ENCODE data around the gene PCBP4. TPM values are rescaled to one million over a fixed set of nuclear protein-coding genes. Genes with fewer than 3 reads are reported as not detected.

Gene PCBP4
- total RNA-seq, 1 donor from 2014 or later: 60.6 TPM

DNA sequence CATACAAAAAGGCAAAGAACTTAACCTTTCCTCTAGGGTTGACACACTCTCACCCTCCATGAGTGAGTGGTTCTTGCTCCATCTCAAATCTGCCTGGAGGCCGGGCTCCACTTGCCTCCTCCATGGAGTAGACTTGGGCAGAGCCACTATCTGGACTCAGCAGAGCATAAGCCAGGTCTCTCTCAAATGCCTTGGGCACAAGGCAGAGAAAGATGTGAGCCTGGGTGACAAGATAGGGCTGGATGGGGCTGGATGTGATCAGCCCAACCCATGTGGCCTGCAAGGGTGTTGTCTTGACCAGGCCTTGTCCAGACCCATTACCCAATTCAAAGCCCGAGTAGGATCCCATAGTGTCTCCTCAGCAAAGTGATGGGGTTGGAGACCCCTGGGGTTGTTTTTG is 32.6 kb upstream of the PCBP4 start:
- peaks cover 19% of the 10 kb centered on the region for H3K4me1 Mint-ChIP-seq (ENCODE audit: unreplicated experiment)
- H3K27me3 Mint-ChIP-seq (ENCODE audit: unreplicated experiment): peaks cover 19% of the 10 kb centered on the region
- TF ChIP-seq, protein P1, sequence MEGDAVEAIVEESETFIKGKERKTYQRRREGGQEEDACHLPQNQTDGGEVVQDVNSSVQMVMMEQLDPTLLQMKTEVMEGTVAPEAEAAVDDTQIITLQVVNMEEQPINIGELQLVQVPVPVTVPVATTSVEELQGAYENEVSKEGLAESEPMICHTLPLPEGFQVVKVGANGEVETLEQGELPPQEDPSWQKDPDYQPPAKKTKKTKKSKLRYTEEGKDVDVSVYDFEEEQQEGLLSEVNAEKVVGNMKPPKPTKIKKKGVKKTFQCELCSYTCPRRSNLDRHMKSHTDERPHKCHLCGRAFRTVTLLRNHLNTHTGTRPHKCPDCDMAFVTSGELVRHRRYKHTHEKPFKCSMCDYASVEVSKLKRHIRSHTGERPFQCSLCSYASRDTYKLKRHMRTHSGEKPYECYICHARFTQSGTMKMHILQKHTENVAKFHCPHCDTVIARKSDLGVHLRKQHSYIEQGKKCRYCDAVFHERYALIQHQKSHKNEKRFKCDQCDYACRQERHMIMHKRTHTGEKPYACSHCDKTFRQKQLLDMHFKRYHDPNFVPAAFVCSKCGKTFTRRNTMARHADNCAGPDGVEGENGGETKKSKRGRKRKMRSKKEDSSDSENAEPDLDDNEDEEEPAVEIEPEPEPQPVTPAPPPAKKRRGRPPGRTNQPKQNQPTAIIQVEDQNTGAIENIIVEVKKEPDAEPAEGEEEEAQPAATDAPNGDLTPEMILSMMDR (IDR thresholded peaks at IDR 0.05; ENCODE audit: unreplicated experiment): no peak
- H3K4me3 Mint-ChIP-seq (ENCODE audit: unreplicated experiment): no peak overlapping the region
- peaks cover 3% of the 10 kb centered on the region for H3K36me3 Mint-ChIP-seq (ENCODE audit: low read depth, unreplicated experiment)
- DNase-seq (ENCODE audit: low spot score): no peak
- no peak overlapping the region for H3K27ac Mint-ChIP-seq (ENCODE audit: unreplicated experiment)
- H3K9me3 Mint-ChIP-seq (ENCODE audit: unreplicated experiment): no peaks in the 10 kb centered on the region

GRCh38 chr3:51998774-51999173 is 31.5 kb upstream of the PCBP4 start:
- H3K4me1 Mint-ChIP-seq (ENCODE audit: unreplicated experiment): peaks cover 22% of the 10 kb centered on the region
- no peak for DNase-seq (ENCODE audit: low spot score)
- H3K4me3 Mint-ChIP-seq (ENCODE audit: unreplicated experiment): no peak overlapping the region
- TF ChIP-seq, protein P1 (IDR thresholded peaks at IDR 0.05; ENCODE audit: unreplicated experiment): no peak
- no peak overlapping the region for H3K27ac Mint-ChIP-seq (ENCODE audit: unreplicated experiment)
- peaks cover 19% of the 10 kb centered on the region for H3K27me3 Mint-ChIP-seq (ENCODE audit: unreplicated experiment)
- no peaks in the 10 kb centered on the region for H3K9me3 Mint-ChIP-seq (ENCODE audit: unreplicated experiment)
- peaks cover 10% of the 10 kb centered on the region for H3K36me3 Mint-ChIP-seq (ENCODE audit: low read depth, unreplicated experiment)

DNA sequence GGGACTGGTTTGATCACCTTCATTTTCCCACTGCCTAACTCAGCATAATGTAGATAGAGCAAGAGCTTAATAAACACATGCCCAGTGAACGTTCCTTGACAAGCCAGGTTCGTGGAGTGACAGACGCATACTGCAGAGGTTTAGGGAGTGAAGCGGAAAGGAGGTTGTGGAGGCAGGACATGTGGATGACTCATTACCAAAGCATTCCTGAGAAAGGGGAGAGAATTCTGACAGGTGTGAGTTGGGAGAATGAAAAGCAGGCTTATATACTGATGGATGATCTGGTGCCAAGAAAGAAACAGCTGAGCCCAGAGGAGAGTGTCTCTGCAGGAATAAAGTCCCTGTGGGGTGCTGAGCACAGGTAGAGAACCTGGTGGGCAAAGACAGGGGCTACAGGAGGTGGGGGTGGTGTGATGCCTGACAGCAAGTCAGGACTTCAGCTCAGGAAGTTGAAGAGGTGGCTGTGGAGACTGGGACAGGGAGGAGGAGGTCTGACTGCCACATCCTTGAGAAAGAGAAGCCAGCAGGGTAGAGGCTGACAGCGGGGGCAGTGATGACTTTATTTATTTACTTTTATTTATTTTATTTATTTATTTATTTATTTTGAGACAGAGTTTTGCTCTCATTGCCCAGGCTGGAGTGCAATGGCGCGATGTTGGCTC is 30.8 kb upstream of the PCBP4 start:
- peak overlapping the region; percentile 3 for H3K4me3 Mint-ChIP-seq (ENCODE audit: unreplicated experiment)
- TF ChIP-seq, protein P1 (IDR thresholded peaks at IDR 0.05; ENCODE audit: unreplicated experiment): no peak
- DNase-seq (ENCODE audit: low spot score): no peak
- peak overlapping the region; percentile 5 for H3K27ac Mint-ChIP-seq (ENCODE audit: unreplicated experiment)
- peaks cover 19% of the 10 kb centered on the region for H3K27me3 Mint-ChIP-seq (ENCODE audit: unreplicated experiment)
- peaks cover 10% of the 10 kb centered on the region for H3K36me3 Mint-ChIP-seq (ENCODE audit: low read depth, unreplicated experiment)
- H3K9me3 Mint-ChIP-seq (ENCODE audit: unreplicated experiment): no peaks in the 10 kb centered on the region
- H3K4me1 Mint-ChIP-seq (ENCODE audit: unreplicated experiment): peaks cover 22% of the 10 kb centered on the region

GRCh38 chr3:51997172-51997571 is 29.9 kb upstream of the PCBP4 start:
- DNase-seq (ENCODE audit: low spot score): no peak
- peaks cover 14% of the 10 kb centered on the region for H3K36me3 Mint-ChIP-seq (ENCODE audit: low read depth, unreplicated experiment)
- no peak overlapping the region for H3K27ac Mint-ChIP-seq (ENCODE audit: unreplicated experiment)
- peaks cover 24% of the 10 kb centered on the region for H3K4me1 Mint-ChIP-seq (ENCODE audit: unreplicated experiment)
- no peaks in the 10 kb centered on the region for H3K9me3 Mint-ChIP-seq (ENCODE audit: unreplicated experiment)
- peaks cover 17% of the 10 kb centered on the region for H3K27me3 Mint-ChIP-seq (ENCODE audit: unreplicated experiment)
- TF ChIP-seq, protein P1 (IDR thresholded peaks at IDR 0.05; ENCODE audit: unreplicated experiment): no peak
- H3K4me3 Mint-ChIP-seq (ENCODE audit: unreplicated experiment): peak overlapping the region; percentile 10

DNA sequence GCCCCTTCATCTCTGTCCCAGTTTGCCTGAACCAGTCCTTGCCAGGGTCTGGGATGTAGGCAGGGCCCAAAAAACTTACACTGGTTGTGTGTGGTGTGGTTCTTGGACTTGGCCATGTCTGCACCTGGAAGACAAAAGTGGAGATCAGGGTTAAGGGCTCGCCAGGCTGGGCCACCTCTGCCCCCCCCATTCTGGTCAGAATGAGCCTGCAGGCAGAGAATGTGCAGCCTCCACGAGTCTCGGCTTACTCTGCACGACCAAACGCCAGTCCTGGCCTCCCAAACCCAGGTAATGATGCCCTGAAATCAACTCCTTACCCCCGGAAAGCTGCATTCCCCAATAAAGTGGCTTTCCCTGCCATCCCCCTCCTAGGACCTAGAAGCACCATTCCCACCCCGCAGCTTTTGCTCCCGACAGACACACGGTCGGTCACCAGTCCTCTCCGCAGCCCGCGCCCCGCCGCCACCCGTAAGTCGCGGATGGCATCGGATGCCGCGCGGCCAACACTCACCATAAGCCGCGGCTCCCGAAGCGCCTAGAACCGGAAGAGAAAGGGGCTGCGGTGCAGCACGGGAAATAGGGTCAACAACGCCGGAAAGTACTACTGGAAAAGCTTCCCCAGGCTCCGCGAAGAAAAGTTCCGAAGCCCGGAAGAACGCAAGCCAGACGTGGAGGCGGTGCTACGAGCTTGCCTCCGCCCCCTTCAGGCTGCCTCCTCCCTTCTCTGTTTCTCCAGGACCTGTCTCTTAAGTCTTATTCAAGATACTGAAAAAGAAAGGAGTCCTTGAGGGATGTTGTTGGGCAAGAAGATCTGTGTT is 28.3 kb upstream of the PCBP4 start, which contains the start of gene RPL29:
Gene RPL29 (minus strand): TSS at position 550 of the 818 bp plus-strand sequence. CDS start 434 bp downstream, at position 116.
- H3K4me3 Mint-ChIP-seq (ENCODE audit: unreplicated experiment): peak within 1 kb of the TSS; percentile 98
- H3K27me3 Mint-ChIP-seq (ENCODE audit: unreplicated experiment): peaks cover 13% of the 10 kb centered on the region
- H3K36me3 Mint-ChIP-seq (ENCODE audit: low read depth, unreplicated experiment): peaks cover 17% of the 10 kb centered on the region
- DNase-seq (ENCODE audit: low spot score): peak; percentile 84
- TF ChIP-seq, protein P1 (IDR thresholded peaks at IDR 0.05; ENCODE audit: unreplicated experiment): no peak
- H3K27ac Mint-ChIP-seq (ENCODE audit: unreplicated experiment): peak within 1 kb of the TSS; percentile 94
- no peaks in the 10 kb centered on the region for H3K9me3 Mint-ChIP-seq (ENCODE audit: unreplicated experiment)
- peaks cover 24% of the 10 kb centered on the region for H3K4me1 Mint-ChIP-seq (ENCODE audit: unreplicated experiment)

All from endothelial cell (in vitro differentiated cells).